ENCODE data around the gene PRKCA. TPM values are rescaled to one million over a fixed set of nuclear protein-coding genes. Genes with fewer than 3 reads are reported as not detected.

The PRKCA gene
- total RNA-seq, 2 experiments from 2014 or later, result 84.4 to 87.9 TPM

GRCh38 chr17:66420961-66421371, 118.6 kb downstream of the PRKCA start:
- Mint-ChIP-seq H3K27me3 (no peaks in the 10 kb centered on the region), H3K4me3 (no peak overlapping the region), H3K36me3 (ENCODE audit: low read depth) (peaks cover 25% of the 10 kb centered on the region), H3K9me3 (no peaks in the 10 kb centered on the region), H3K27ac (peak overlapping the region; percentile 29), H3K4me1 (ENCODE audit: low read depth) (peaks cover 68% of the 10 kb centered on the region)
- DNase-seq (peak; percentile 23), ATAC-seq (peak; percentile 74)
- intact Hi-C loops (cut with micrococcal nuclease), result no loop called here
- TF ChIP-seq CTCF (IDR thresholded peaks at IDR 0.05), result no peak
- ChIA-PET POLR2A (interaction anchor here (2.0 kb wide), 1 partner anchor 15 kb away, joined by 5 read pairs; no protein-coding TSS in a partner anchor), CTCF (no interaction called here)

- peaks cover 69% of the 10 kb centered on the region for H3K4me1 Mint-ChIP-seq (ENCODE audit: low read depth)
- no peak for TF ChIP-seq CTCF (IDR thresholded peaks at IDR 0.05)
- peaks cover 26% of the 10 kb centered on the region for H3K36me3 Mint-ChIP-seq (ENCODE audit: low read depth)
- ChIA-PET POLR2A (interaction anchor here (0.9 to 2.0 kb wide), 2 partner anchors 14 to 16 kb away, joined by 4 to 5 read pairs; no protein-coding TSS in a partner anchor), CTCF (interaction anchor here (0.6 to 1.1 kb wide), 2 partner anchors 9 to 59 kb away, joined by 3 read pairs; no protein-coding TSS in a partner anchor)
- no peaks in the 10 kb centered on the region for H3K27me3 Mint-ChIP-seq
- DNase-seq (no peak), ATAC-seq (no peak)
- no peaks in the 10 kb centered on the region for H3K9me3 Mint-ChIP-seq
- H3K4me3 Mint-ChIP-seq, result no peak overlapping the region
- peak overlapping the region; percentile 61 for H3K27ac Mint-ChIP-seq
- intact Hi-C loops (cut with micrococcal nuclease), result no loop called here
Measured at GRCh38 chr17:66422186-66422585, 119.8 kb downstream of the PRKCA start.

- intact Hi-C loops (cut with micrococcal nuclease), result no loop called here
- Mint-ChIP-seq H3K27me3 (no peaks in the 10 kb centered on the region), H3K4me1 (ENCODE audit: low read depth) (peaks cover 68% of the 10 kb centered on the region), H3K4me3 (no peak overlapping the region), H3K9me3 (no peaks in the 10 kb centered on the region), H3K36me3 (ENCODE audit: low read depth) (peaks cover 30% of the 10 kb centered on the region), H3K27ac (peak overlapping the region; percentile 31)
- ATAC-seq (no peak), DNase-seq (no peak)
- CTCF ChIA-PET, result interaction anchor here (0.7 kb wide), 2 partner anchors 30 to 72 kb away, joined by 3 to 4 read pairs; no protein-coding TSS in a partner anchor
- POLR2A ChIA-PET, result interaction anchor here (1.2 kb wide), 1 partner anchor 24 kb away, joined by 3 read pairs; no protein-coding TSS in a partner anchor
- no peak for TF ChIP-seq CTCF (IDR thresholded peaks at IDR 0.05)
Measured at GRCh38 chr17:66423056-66423955, 120.9 kb downstream of the PRKCA start.

GRCh38 chr17:66425756-66426396, 123.5 kb downstream of the PRKCA start:
- Mint-ChIP-seq H3K27ac (peak overlapping the region; percentile 79), H3K36me3 (ENCODE audit: low read depth) (peaks cover 27% of the 10 kb centered on the region), H3K27me3 (no peaks in the 10 kb centered on the region), H3K4me3 (peak overlapping the region; percentile 4), H3K9me3 (no peaks in the 10 kb centered on the region), H3K4me1 (ENCODE audit: low read depth) (peaks cover 74% of the 10 kb centered on the region)
- no peak for ATAC-seq
- no peak for TF ChIP-seq CTCF (IDR thresholded peaks at IDR 0.05)
- intact Hi-C loops (cut with micrococcal nuclease), result loop anchor here (5.0 kb wide), 1 partner anchor 124 kb away; the partner anchor contains the start of gene PRKCA
- POLR2A ChIA-PET, result interaction anchor here (0.5 kb wide), 1 partner anchor 63 kb away, joined by 3 read pairs; no protein-coding TSS in a partner anchor
- DNase-seq, result no peak
- CTCF ChIA-PET, result interaction anchor here (1.0 to 1.1 kb wide), 2 partner anchors 125 to 141 kb away, joined by 3 to 5 read pairs; no protein-coding TSS in a partner anchor
